Pancreas (tissue), 10 donors: ENCODE results near the gene CDH4. TPM values are rescaled to one million over a fixed set of nuclear protein-coding genes. Genes with fewer than 3 reads are reported as not detected.
A peak's percentile ranks its signal among the peaks of the same experiment; 100 is the strongest.

Experiments used
- ATAC-seq, 4 donors: fragments of 200-7000 bp; cut with Tn5 transposase; one replicate each; pipeline versions ENCODE4 v1.8.0 to v1.9.1; 2020; ENCODE audit warnings: mild to moderate bottlenecking in 4 of 4, moderate library complexity in 4 of 4
- DNase-seq, 6 donors: peaks; one replicate each; pipeline ENCODE4 v3.0.0-alpha.2; 2020
- FAIRE-seq: peaks from 2 replicates; lab custom pipeline; 2012; peaks lifted over from hg19 to GRCh38; lab: Jason Lieb, UNC
- H3K27ac ChIP-seq, 4 donors: fragments of 200-600 bp; sonication (generic); 1 replicate in 3 of 4; 2 replicates in 1 of 4; pipeline versions ENCODE4 v1.5.0 to v1.8.0; 2020
- H3K27me3 ChIP-seq, 4 donors: fragments of 200-600 bp; one replicate each; pipeline ENCODE4 v1.8.0; 2021
- H3K36me3 ChIP-seq, 3 donors: fragments of 200-600 bp; sonication (generic) in 1 of 3; one replicate each; pipeline versions ENCODE4 v1.5.0 to v1.8.0; 2020 to 2021
- H3K4me1 ChIP-seq, 3 donors: fragments of 200-600 bp; one replicate each; pipeline ENCODE4 v1.8.0; 2021
- H3K4me3 ChIP-seq, 4 donors: fragments of 200-600 bp; sonication (generic) in 2 of 4; one replicate each; pipeline versions ENCODE4 v1.5.0 to v1.8.0; 2020 to 2021
- H3K9me3 ChIP-seq, 4 donors: fragments of 200-600 bp; one replicate each; pipeline ENCODE4 v1.8.0; 2021
- CTCF ChIP-seq, 4 donors: fragments of 200-600 bp; sonication (generic) in 3 of 4; IDR thresholded peaks; one replicate each; pipeline versions ENCODE4 v1.5.0 to v1.8.0; 2021; ENCODE audit warnings: antibody characterized with exemption in 4 of 4
- WGBS, 2 donors: extraction: QIAGEN DNeasy Blood & Tissue Kit; methylation state at CpG; one replicate each; pipeline ENCODE4 v1.1.7; 2013; 5-methylcytosine and 5-hydroxymethylcytosine counted together
- intact Hi-C, 3 donors: fragments of 100-400 bp; cut with DNase I; formaldehyde crosslinking; loops; one replicate each; pipeline versions ENCODE4 v1.11.1 to v1.14.2; 2022
- polyA plus RNA-seq, 2 donors: library from polyadenylated mRNA; stranded (reverse); fragments of 200-250 nt; gene quantifications; one replicate each; pipeline ENCODE4 v1.2.3, GENCODE V29; 2013
- total RNA-seq, 6 donors: library from RNA; stranded (reverse); fragmentation: NEBNext Ultra II Directional in 4 of 6; extraction: Animal tissue kit (Norgen Biotek cat#: 25700) in 4 of 6; gene quantifications; one replicate each; pipeline versions ENCODE4 v1.2.1 to v1.2.4, GENCODE V29; 2021 to 2023
- donor health status: healthy with polysubstance abuse.
- donor health status: DM: no; HTN: no; CAD: no; lungs with moderate emphysema.
- donor health status: DM: no; HTN: no; CAD: no.
- donor health status: control.
- donor health status: control.
- donor health status: Bipolar disorder and iron deficiency.
- donor health status: DM: yes; HTN: yes; CAD: no.
- donor health status: DM: no; HTN: no; CAD: no.
- donor health status: DM: no; HTN: no; CAD: no.
- donor health status: DM: yes; HTN: yes; CAD: no.

CDH4 gene
- total and polyA plus RNA-seq, 8 donors = 0.04 to 1.4 (median 0.27) TPM

- WGBS, 2 donors = 76 to 81% methylated on average over 9 of the region's 9 CpGs
Observed at GRCh38 chr20:61583356-61583755, 331.3 kb downstream of the CDH4 start.

DNA sequence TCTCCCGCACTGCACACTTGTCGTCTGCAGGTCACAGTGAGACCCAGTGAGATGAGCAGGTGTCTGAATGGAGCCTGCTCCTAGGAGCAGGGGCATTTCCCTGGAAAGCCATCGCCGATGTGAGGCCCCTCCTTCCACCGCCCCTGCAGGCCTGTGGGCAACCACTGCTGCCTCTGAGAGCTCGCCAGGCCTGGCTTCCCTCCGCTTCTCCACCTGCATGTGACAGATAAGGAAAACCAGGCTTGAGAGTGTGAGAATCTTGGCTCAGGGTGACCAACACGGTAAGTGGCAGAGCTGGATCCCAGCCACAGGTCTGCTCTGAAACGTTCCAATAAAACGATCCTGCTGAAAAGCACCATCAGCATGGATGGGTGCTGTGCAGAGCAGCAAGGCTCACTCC is 332.8 kb downstream of the CDH4 start:
- TF ChIP-seq CTCF (IDR thresholded peaks at IDR 0.05) = no peak
- Histone ChIP-seq H3K27ac (no peak overlapping the region), H3K9me3 (no peaks in the 10 kb centered on the region), H3K4me1 (peaks cover 0 to 10% (median 0%) of the 10 kb centered on the region in 3 donors), H3K27me3 (peaks cover 0 to 6% (median 0%) of the 10 kb centered on the region in 4 donors), H3K4me3 (no peak overlapping the region), H3K36me3 (no peaks in the 10 kb centered on the region)
- no peak for FAIRE-seq
- ATAC-seq = peak; percentile 60 to 92 (median 78)
- intact Hi-C loops = no loop called here
- DNase-seq = peak in 5 of 6 donors; percentile 11 to 77 (median 65)
- 11 to 19% methylated on average over 10 of the region's 10 CpGs for WGBS, 2 donors

More at GRCh38 chr20:61583356-61583755, 331.3 kb downstream of the CDH4 start:
- peaks cover 0 to 10% (median 0%) of the 10 kb centered on the region in 3 donors for H3K4me1 ChIP-seq
- no peaks in the 10 kb centered on the region for H3K36me3 ChIP-seq
- peaks cover 0 to 4% (median 0%) of the 10 kb centered on the region in 4 donors for H3K27me3 ChIP-seq
- no peaks in the 10 kb centered on the region for H3K9me3 ChIP-seq
- no peak for ATAC-seq
- peak in 1 of 6 donors; percentile 39 for DNase-seq
- no peak for TF ChIP-seq CTCF (IDR thresholded peaks at IDR 0.05)
- no peak for FAIRE-seq
- H3K27ac ChIP-seq = no peak overlapping the region
- no peak overlapping the region for H3K4me3 ChIP-seq
- intact Hi-C loops = no loop called here

GRCh38 chr20:61585764-61586163 is 333.7 kb downstream of the CDH4 start:
- DNase-seq (no peak), ATAC-seq (no peak), FAIRE-seq (no peak)
- Histone ChIP-seq H3K9me3 (no peaks in the 10 kb centered on the region), H3K36me3 (no peaks in the 10 kb centered on the region), H3K4me3 (no peak overlapping the region), H3K27me3 (peaks cover 0 to 6% (median 0%) of the 10 kb centered on the region in 4 donors), H3K27ac (no peak overlapping the region), H3K4me1 (peaks cover 0 to 10% (median 0%) of the 10 kb centered on the region in 3 donors)
- intact Hi-C loops = no loop called here
- TF ChIP-seq CTCF (IDR thresholded peaks at IDR 0.05) = no peak
- WGBS, 2 donors = 80 to 95% methylated on average over 2 of the region's 2 CpGs

DNA sequence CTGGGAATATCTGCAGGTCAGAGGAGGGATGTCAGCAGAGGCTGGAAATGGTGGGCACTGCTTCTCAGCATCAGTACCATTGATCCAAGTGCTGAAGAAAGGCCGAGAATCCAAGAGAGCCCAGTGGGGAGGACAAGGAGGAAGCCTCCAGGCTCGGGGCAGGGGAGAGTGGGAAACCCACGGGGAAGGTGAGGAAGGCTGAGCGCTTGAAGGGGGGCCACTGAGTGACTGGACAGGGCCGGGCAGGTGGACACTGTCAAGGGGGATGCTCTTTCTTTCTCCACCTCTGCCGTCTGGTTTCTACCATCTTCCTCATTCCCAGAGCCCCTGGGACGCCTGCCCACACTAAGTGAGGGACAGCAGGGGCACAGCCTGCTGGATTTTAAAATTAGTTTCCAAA is 335.0 kb downstream of the CDH4 start:
- Histone ChIP-seq H3K36me3 (no peaks in the 10 kb centered on the region), H3K27ac (no peak overlapping the region), H3K27me3 (peaks cover 0 to 6% (median 0%) of the 10 kb centered on the region in 4 donors), H3K4me3 (no peak overlapping the region), H3K9me3 (no peaks in the 10 kb centered on the region), H3K4me1 (peaks cover 0 to 10% (median 0%) of the 10 kb centered on the region in 3 donors)
- DNase-seq (peak in 1 of 6 donors; percentile 19), FAIRE-seq (no peak), ATAC-seq (no peak)
- intact Hi-C loops = no loop called here
- WGBS, 2 donors = 68 to 74% methylated on average over 7 of the region's 7 CpGs
- TF ChIP-seq CTCF (IDR thresholded peaks at IDR 0.05) = no peak

- intact Hi-C loops = no loop called here
- no peak for TF ChIP-seq CTCF (IDR thresholded peaks at IDR 0.05)
- ATAC-seq (no peak), FAIRE-seq (no peak), DNase-seq (no peak)
- Histone ChIP-seq H3K9me3 (no peaks in the 10 kb centered on the region), H3K27ac (no peak overlapping the region), H3K27me3 (peaks cover 0 to 6% (median 0%) of the 10 kb centered on the region in 4 donors), H3K4me3 (no peak overlapping the region), H3K4me1 (peaks cover 0 to 10% (median 0%) of the 10 kb centered on the region in 3 donors), H3K36me3 (no peaks in the 10 kb centered on the region)
- WGBS, 2 donors = 70 to 75% methylated on average over 16 of the region's 16 CpGs
Observed at GRCh38 chr20:61587681-61588289, 335.7 kb downstream of the CDH4 start.
